Parathyroid adenoma (tissue), 2 donors: ENCODE results near the gene CCDC91.

Experiments used
- H2AFZ ChIP-seq: fragments of 300-600 bp; sonication (generic); one replicate; pipeline ENCODE4 v1.7.0; 2017; ENCODE audit warnings: antibody characterized with exemption, mild to moderate bottlenecking
- H3K27ac ChIP-seq: fragments of 300-600 bp; sonication (generic); one replicate; pipeline ENCODE4 v1.7.0; 2017
- H3K27me3 ChIP-seq: fragments of 300-600 bp; sonication (generic); one replicate; pipeline ENCODE4 v1.7.0; 2017; ENCODE audit warnings: low read length; ENCODE audit not compliant: control insufficient read depth, insufficient read depth
- H3K36me3 ChIP-seq: fragments of 300-600 bp; sonication (generic); one replicate; pipeline ENCODE4 v1.7.0; 2017; ENCODE audit warnings: low read length; ENCODE audit not compliant: control insufficient read depth, insufficient read depth
- H3K4me1 ChIP-seq: fragments of 300-600 bp; sonication (generic); one replicate; pipeline ENCODE4 v1.7.0; 2017; ENCODE audit warnings: control low read depth
- H3K4me2 ChIP-seq: fragments of 300-600 bp; sonication (generic); one replicate; pipeline ENCODE4 v1.7.0; 2017; ENCODE audit warnings: low read length
- H3K4me3 ChIP-seq: fragments of 300-600 bp; sonication (generic); one replicate; pipeline ENCODE4 v1.7.0; 2017; ENCODE audit warnings: low read depth, low read length
- H3K79me2 ChIP-seq: fragments of 300-600 bp; sonication (generic); one replicate; pipeline ENCODE4 v1.7.0; 2017; ENCODE audit warnings: control low read depth
- H3K9ac ChIP-seq: fragments of 300-600 bp; sonication (generic); one replicate; pipeline ENCODE4 v1.7.0; 2017; ENCODE audit warnings: mild to moderate bottlenecking
- H3K9me3 ChIP-seq: fragments of 300-600 bp; sonication (generic); one replicate; pipeline ENCODE4 v1.7.0; 2017; ENCODE audit warnings: low read length; ENCODE audit not compliant: control insufficient read depth
- CTCF ChIP-seq: fragments of 300-600 bp; sonication (generic); IDR thresholded peaks from one replicate; pipeline ENCODE4 v1.7.0; 2017; ENCODE audit warnings: antibody characterized with exemption, mild to moderate bottlenecking
- donor health status: primary hyperparathyroidism.

CCDC91 gene

GRCh38 chr12:28234444-28234843 is 44.2 kb downstream of the CCDC91 start:
- Histone ChIP-seq H3K4me1 (no peaks in the 10 kb centered on the region), H3K4me2 (no peak overlapping the region), H3K4me3 (no peak overlapping the region), H3K27me3 (no peaks in the 10 kb centered on the region), H3K36me3 (no peaks in the 10 kb centered on the region), H3K27ac (no peak overlapping the region), H2AFZ (no peak overlapping the region), H3K9ac (no peak overlapping the region), H3K79me2 (peaks cover 13% of the 10 kb centered on the region), H3K9me3 (no peaks in the 10 kb centered on the region)
- no peak for TF ChIP-seq CTCF

- Histone ChIP-seq H3K27me3 (no peaks in the 10 kb centered on the region), H3K4me3 (no peak overlapping the region), H3K9me3 (no peaks in the 10 kb centered on the region), H2AFZ (no peak overlapping the region), H3K9ac (no peak overlapping the region), H3K79me2 (peaks cover 13% of the 10 kb centered on the region), H3K27ac (no peak overlapping the region), H3K36me3 (no peaks in the 10 kb centered on the region), H3K4me2 (no peak overlapping the region), H3K4me1 (no peaks in the 10 kb centered on the region)
- no peak for TF ChIP-seq CTCF
Observed at GRCh38 chr12:28235015-28235414, 44.8 kb downstream of the CCDC91 start.

- no peaks in the 10 kb centered on the region for H3K36me3 ChIP-seq
- no peaks in the 10 kb centered on the region for H3K4me1 ChIP-seq
- no peak overlapping the region for H2AFZ ChIP-seq
- no peak for TF ChIP-seq CTCF
- H3K27ac ChIP-seq: no peak overlapping the region
- no peaks in the 10 kb centered on the region for H3K27me3 ChIP-seq
- H3K9me3 ChIP-seq: no peaks in the 10 kb centered on the region
- H3K4me2 ChIP-seq: no peak overlapping the region
- H3K4me3 ChIP-seq: no peak overlapping the region
- no peak overlapping the region for H3K9ac ChIP-seq
- peaks cover 13% of the 10 kb centered on the region for H3K79me2 ChIP-seq
Observed at GRCh38 chr12:28235985-28236384, 45.7 kb downstream of the CCDC91 start.

- TF ChIP-seq CTCF: no peak
- Histone ChIP-seq H3K79me2 (peaks cover 17% of the 10 kb centered on the region), H3K4me3 (no peak overlapping the region), H2AFZ (no peak overlapping the region), H3K36me3 (no peaks in the 10 kb centered on the region), H3K4me2 (no peak overlapping the region), H3K9ac (no peak overlapping the region), H3K4me1 (no peaks in the 10 kb centered on the region), H3K9me3 (no peaks in the 10 kb centered on the region), H3K27ac (no peak overlapping the region), H3K27me3 (no peaks in the 10 kb centered on the region)
Observed at GRCh38 chr12:28237423-28237822, 47.2 kb downstream of the CCDC91 start.

- H3K9me3 ChIP-seq: no peaks in the 10 kb centered on the region
- no peak overlapping the region for H3K4me3 ChIP-seq
- no peaks in the 10 kb centered on the region for H3K36me3 ChIP-seq
- H3K27ac ChIP-seq: no peak overlapping the region
- no peak for TF ChIP-seq CTCF
- H3K4me1 ChIP-seq: no peaks in the 10 kb centered on the region
- H3K79me2 ChIP-seq: peaks cover 19% of the 10 kb centered on the region
- H2AFZ ChIP-seq: no peak overlapping the region
- H3K4me2 ChIP-seq: no peak overlapping the region
- H3K27me3 ChIP-seq: no peaks in the 10 kb centered on the region
- H3K9ac ChIP-seq: no peak overlapping the region
Observed at GRCh38 chr12:28239918-28240317, 49.7 kb downstream of the CCDC91 start.
